Activated CD4-positive, alpha-beta T cell treated with anti-CD3 and anti-CD28 coated beads for 36 hours (primary cell): ENCODE results near the gene TRIM26. TPM values are rescaled to one million over a fixed set of nuclear protein-coding genes. Genes with fewer than 3 reads are reported as not detected.

Experiments
- ATAC-seq: fragments of 200-7000 bp; cut with Tn5 transposase; one replicate; pipeline ENCODE4 v1.10.0; 2021; ENCODE audit warnings: mild to moderate bottlenecking, moderate library complexity
- CTCF ChIA-PET: fragments of 350-600 bp; sonication (Branson Sonifier 250); formaldehyde crosslinking; loops from one replicate; lab custom pipeline; 2021; ENCODE audit warnings: antibody characterized with exemption; lab: Charles Lee
- POLR2A ChIA-PET: fragments of 350-600 bp; sonication (Branson Sonifier 250); formaldehyde crosslinking; loops from one replicate; lab custom pipeline; 2021; ENCODE audit warnings: antibody characterized with exemption, inconsistent platforms; lab: Charles Lee
- DNase-seq: peaks from one replicate; pipeline ENCODE4 v3.0.0-alpha.2; 2020
- H3K27ac Mint-ChIP-seq: one replicate; pipeline ENCODE4 v1.8.0; 2021; ENCODE audit warnings: mixed read lengths
- H3K27me3 Mint-ChIP-seq: one replicate; pipeline ENCODE4 v1.8.0; 2021; ENCODE audit warnings: mixed read lengths
- H3K36me3 Mint-ChIP-seq: one replicate; pipeline ENCODE4 v1.8.0; 2021; ENCODE audit warnings: low read depth, mixed read lengths
- H3K4me1 Mint-ChIP-seq: one replicate; pipeline ENCODE4 v1.8.0; 2021; ENCODE audit warnings: mixed read lengths
- H3K4me3 Mint-ChIP-seq: one replicate; pipeline ENCODE4 v1.8.0; 2021; ENCODE audit warnings: mild to moderate bottlenecking, moderate library complexity, mixed read lengths
- H3K9me3 Mint-ChIP-seq: one replicate; pipeline ENCODE4 v1.8.0; 2021; ENCODE audit warnings: low read depth, mixed read lengths
- intact Hi-C, 2 experiments: fragments of 100-400 bp; cut with DNase I in 1 of 2; cut with micrococcal nuclease in 1 of 2; formaldehyde crosslinking; loops; one replicate each; pipeline versions ENCODE4 v1.14.2 to v1.15.1; 2022 to 2024; cut with DNase I, micrococcal nuclease
- total RNA-seq, 2 experiments: library from RNA; stranded (reverse); gene quantifications; one replicate each; pipeline ENCODE4 v1.2.3, GENCODE V29; 2021

TRIM26 gene
- total RNA-seq, 2 experiments from 2014 or later = 48.4 to 60.4 TPM

- Mint-ChIP-seq H3K36me3 (peaks cover 24% of the 10 kb centered on the region), H3K9me3 (no peaks in the 10 kb centered on the region), H3K27ac (peak overlapping the region; percentile 99), H3K4me1 (peaks cover 61% of the 10 kb centered on the region), H3K4me3 (peak overlapping the region; percentile 89), H3K27me3 (no peaks in the 10 kb centered on the region)
- intact Hi-C loops = loop anchor here (2.0 to 5.0 kb wide), 6 partner anchors 135 to 700 kb away; partner anchors contain the start of genes GNL1 (in 1 of the 2), HLA-A (in 1 of the 2), PPP1R11 (in 1 of the 2) and PRR3 (in 1 of the 2)
- ATAC-seq (no peak), DNase-seq (no peak)
- ChIA-PET CTCF (interaction anchor here (0.7 to 1.6 kb wide), 4 partner anchors 9 to 519 kb away, joined by 3 to 9 read pairs (median 4); no protein-coding TSS in a partner anchor), POLR2A (interaction anchor here (1.2 to 1.6 kb wide), 2 partner anchors 23 to 24 kb away, joined by 4 read pairs; no protein-coding TSS in a partner anchor)
These were observed 1.3 kb downstream of the TRIM26 start for GRCh38 chr6:30211899-30212298.

GRCh38 chr6:30211306-30211705, 1.9 kb downstream of the TRIM26 start:
- H3K27me3 Mint-ChIP-seq = no peaks in the 10 kb centered on the region
- POLR2A ChIA-PET = interaction anchor here (1.2 kb wide), 1 partner anchor 23 kb away, joined by 4 read pairs; no protein-coding TSS in a partner anchor
- H3K27ac Mint-ChIP-seq = peak overlapping the region; percentile 44

GRCh38 chr6:30207619-30208295, 5.4 kb downstream of the TRIM26 start:
- Mint-ChIP-seq H3K9me3 (no peaks in the 10 kb centered on the region), H3K4me3 (no peak overlapping the region), H3K27ac (peak overlapping the region; percentile 4), H3K27me3 (no peaks in the 10 kb centered on the region), H3K36me3 (peaks cover 28% of the 10 kb centered on the region), H3K4me1 (peaks cover 67% of the 10 kb centered on the region)
- no peak for ATAC-seq
- intact Hi-C loops = no loop called here
- ChIA-PET CTCF (interaction anchor here (1.0 to 1.1 kb wide), 2 partner anchors 11 to 152 kb away, joined by 3 to 8 read pairs; no protein-coding TSS in a partner anchor), POLR2A (no interaction called here)
- DNase-seq = no peak

More at GRCh38 chr6:30211306-30211705, 1.9 kb downstream of the TRIM26 start:
- Mint-ChIP-seq H3K4me3 (peak overlapping the region; percentile 89), H3K9me3 (no peaks in the 10 kb centered on the region), H3K36me3 (peaks cover 24% of the 10 kb centered on the region), H3K4me1 (peaks cover 64% of the 10 kb centered on the region)
- DNase-seq = no peak
- no peak for ATAC-seq
- intact Hi-C loops = loop anchor here (5.0 kb wide), 4 partner anchors 136 to 701 kb away; partner anchors contain the start of genes GNL1 (in 1 of the 2), HLA-A (in 1 of the 2), PRR3 (in 1 of the 2) and RPP21 (in 1 of the 2)
- CTCF ChIA-PET = interaction anchor here (0.6 to 1.0 kb wide), 2 partner anchors 114 to 224 kb away, joined by 3 read pairs; no protein-coding TSS in a partner anchor

GRCh38 chr6:30206799-30207618, 6.2 kb downstream of the TRIM26 start:
- no peak overlapping the region for H3K4me3 Mint-ChIP-seq
- ChIA-PET POLR2A (no interaction called here), CTCF (interaction anchor here (0.6 to 1.2 kb wide), 3 partner anchors 12 to 103 kb away, joined by 3 to 8 read pairs (median 3); no protein-coding TSS in a partner anchor)
- H3K27me3 Mint-ChIP-seq = no peaks in the 10 kb centered on the region
- DNase-seq (no peak), ATAC-seq (no peak)
- no peaks in the 10 kb centered on the region for H3K9me3 Mint-ChIP-seq
- intact Hi-C loops = no loop called here
- H3K27ac Mint-ChIP-seq = no peak overlapping the region
- peaks cover 26% of the 10 kb centered on the region for H3K36me3 Mint-ChIP-seq
- H3K4me1 Mint-ChIP-seq = peaks cover 71% of the 10 kb centered on the region

GRCh38 chr6:30206152-30206551, 7.1 kb downstream of the TRIM26 start:
- Mint-ChIP-seq H3K4me1 (peaks cover 70% of the 10 kb centered on the region), H3K36me3 (peaks cover 28% of the 10 kb centered on the region), H3K9me3 (no peaks in the 10 kb centered on the region), H3K27me3 (no peaks in the 10 kb centered on the region), H3K27ac (no peak overlapping the region), H3K4me3 (no peak overlapping the region)
- ChIA-PET CTCF (interaction anchor here (1.2 kb wide), 1 partner anchor 103 kb away, joined by 3 read pairs; no protein-coding TSS in a partner anchor), POLR2A (no interaction called here)
- intact Hi-C loops = no loop called here
- no peak for DNase-seq
- ATAC-seq = no peak

- Mint-ChIP-seq H3K27ac (peak overlapping the region; percentile 48), H3K9me3 (no peaks in the 10 kb centered on the region), H3K4me3 (no peak overlapping the region), H3K36me3 (peaks cover 30% of the 10 kb centered on the region), H3K27me3 (no peaks in the 10 kb centered on the region), H3K4me1 (peaks cover 57% of the 10 kb centered on the region)
- no peak for DNase-seq
- intact Hi-C loops = no loop called here
- ChIA-PET CTCF (interaction anchor here (0.6 to 1.6 kb wide), 4 partner anchors 11 to 113 kb away, joined by 3 to 11 read pairs (median 3); no protein-coding TSS in a partner anchor), POLR2A (no interaction called here)
- ATAC-seq = no peak
These were observed 9.1 kb downstream of the TRIM26 start for GRCh38 chr6:30204116-30204515.

GRCh38 chr6:30202366-30202765, 10.8 kb downstream of the TRIM26 start:
- intact Hi-C loops = no loop called here
- no peaks in the 10 kb centered on the region for H3K27me3 Mint-ChIP-seq

GRCh38 chr6:30200551-30201281, 12.5 kb downstream of the TRIM26 start:
- no peak overlapping the region for H3K4me3 Mint-ChIP-seq
- H3K9me3 Mint-ChIP-seq = no peaks in the 10 kb centered on the region
- ATAC-seq (no peak), DNase-seq (no peak)
- intact Hi-C loops = no loop called here
- H3K36me3 Mint-ChIP-seq = peaks cover 48% of the 10 kb centered on the region
- CTCF ChIA-PET = no interaction called here
- no peak overlapping the region for H3K27ac Mint-ChIP-seq
- no peaks in the 10 kb centered on the region for H3K27me3 Mint-ChIP-seq
- H3K4me1 Mint-ChIP-seq = peaks cover 30% of the 10 kb centered on the region
- POLR2A ChIA-PET = no interaction called here

More at GRCh38 chr6:30202366-30202765, 10.8 kb downstream of the TRIM26 start:
- H3K36me3 Mint-ChIP-seq = peaks cover 34% of the 10 kb centered on the region
- CTCF ChIA-PET = no interaction called here
- H3K27ac Mint-ChIP-seq = no peak overlapping the region
- DNase-seq = no peak
- ATAC-seq = no peak
- H3K9me3 Mint-ChIP-seq = no peaks in the 10 kb centered on the region
- POLR2A ChIA-PET = no interaction called here
- H3K4me3 Mint-ChIP-seq = no peak overlapping the region
- peaks cover 39% of the 10 kb centered on the region for H3K4me1 Mint-ChIP-seq

- peaks cover 21% of the 10 kb centered on the region for H3K4me1 Mint-ChIP-seq
These were observed 14.8 kb downstream of the TRIM26 start for GRCh38 chr6:30198166-30199084.

GRCh38 chr6:30196376-30196775, 16.8 kb downstream of the TRIM26 start:
- Mint-ChIP-seq H3K4me3 (no peak overlapping the region), H3K27me3 (no peaks in the 10 kb centered on the region), H3K36me3 (peaks cover 43% of the 10 kb centered on the region), H3K4me1 (peaks cover 8% of the 10 kb centered on the region), H3K9me3 (no peaks in the 10 kb centered on the region), H3K27ac (no peak overlapping the region)
- ChIA-PET POLR2A (no interaction called here), CTCF (interaction anchor here (0.6 to 0.7 kb wide), 2 partner anchors 53 to 669 kb away, joined by 3 to 4 read pairs; no protein-coding TSS in a partner anchor)
- intact Hi-C loops = no loop called here
- no peak for DNase-seq
- ATAC-seq = no peak

More at GRCh38 chr6:30198166-30199084, 14.8 kb downstream of the TRIM26 start:
- ATAC-seq = no peak
- DNase-seq = no peak
- Mint-ChIP-seq H3K36me3 (peaks cover 46% of the 10 kb centered on the region), H3K27me3 (no peaks in the 10 kb centered on the region), H3K4me3 (no peak overlapping the region), H3K27ac (no peak overlapping the region), H3K9me3 (no peaks in the 10 kb centered on the region)
- intact Hi-C loops = no loop called here
- ChIA-PET CTCF (no interaction called here), POLR2A (no interaction called here)
